Caco-2 (cell line): ENCODE data around the gene KDM8. TPM values are rescaled to one million over a fixed set of nuclear protein-coding genes. Genes with fewer than 3 reads are reported as not detected.

Experiments used
- BruUV-seq: library from RNA; stranded (reverse); fragments of 400-500 nt; replicated peaks from 2 replicates; lab custom pipeline; 2021; lab: Mats Ljungman, UMichigan
- CTCF ChIA-PET: fragments of 300-600 bp; sonication (Branson Sonifier 250); formaldehyde crosslinking; loops from one replicate; lab custom pipeline; 2022; ENCODE audit warnings: antibody characterized with exemption; lab: Charles Lee
- POLR2A ChIA-PET: fragments of 300-600 bp; sonication (Branson Sonifier 250); formaldehyde crosslinking; loops from one replicate; lab custom pipeline; 2022; ENCODE audit warnings: antibody characterized with exemption; lab: Charles Lee
- DNase-seq, 2 experiments: peaks; one replicate each; pipeline versions ENCODE4 v3.0.0 to v3.0.0-alpha.2; 2020 to 2022
- H3K27me3 ChIP-seq: replicated peaks from 2 replicates; pipeline ENCODE4 v1.6.0; 2011; ENCODE audit warnings: low read length; ENCODE audit not compliant: control insufficient read depth, insufficient read depth
- H3K36me3 ChIP-seq: 2 replicates; pipeline ENCODE4 v1.5.1; 2011; ENCODE audit warnings: low read length; ENCODE audit not compliant: control insufficient read depth, insufficient read depth
- H3K4me1 ChIP-seq: fragments of 250-450 bp; sonication (Bioruptor Pico); 2 replicates; pipeline ENCODE4 v1.5.1; 2020; ENCODE audit warnings: mild to moderate bottlenecking
- H3K4me3 ChIP-seq: 2 replicates; pipeline ENCODE4 v1.5.1; 2011; ENCODE audit warnings: low read depth, mild to moderate bottlenecking, control low read depth, low read length
- H3K9me3 ChIP-seq: fragments of 250-450 bp; sonication (Bioruptor Pico); 2 replicates; pipeline ENCODE4 v1.5.1; 2020; ENCODE audit warnings: mild to moderate bottlenecking, moderate library complexity
- H3K27ac Mint-ChIP-seq: one replicate; pipeline ENCODE4 v1.8.0; 2022; ENCODE audit warnings: mixed read lengths; ENCODE audit not compliant: unreplicated experiment
- H3K27me3 Mint-ChIP-seq: one replicate; pipeline ENCODE4 v1.8.0; 2022; ENCODE audit warnings: mixed read lengths; ENCODE audit not compliant: insufficient read depth, unreplicated experiment
- H3K36me3 Mint-ChIP-seq: one replicate; pipeline ENCODE4 v1.8.0; 2022; ENCODE audit warnings: mild to moderate bottlenecking, mixed read lengths; ENCODE audit not compliant: insufficient read depth, unreplicated experiment
- H3K4me1 Mint-ChIP-seq: one replicate; pipeline ENCODE4 v1.8.0; 2022; ENCODE audit warnings: low read depth, mixed read lengths; ENCODE audit not compliant: unreplicated experiment
- H3K4me3 Mint-ChIP-seq: one replicate; pipeline ENCODE4 v1.8.0; 2022; ENCODE audit warnings: mild to moderate bottlenecking, moderate library complexity, mixed read lengths; ENCODE audit not compliant: unreplicated experiment
- H3K9me3 Mint-ChIP-seq: one replicate; pipeline ENCODE4 v1.8.0; 2022; ENCODE audit warnings: mixed read lengths; ENCODE audit not compliant: unreplicated experiment
- CTCF ChIP-seq, 2 experiments: fragments of 200-600 bp in 1 of 2; IDR thresholded peaks; 1 replicate in 1 of 2; 2 replicates in 1 of 2; pipeline versions ENCODE4 v1.5.1 to v1.8.0; 2011 to 2022; ENCODE audit warnings: antibody characterized with exemption in 1 of 2, control low read depth in 1 of 2, inconsistent platforms in 1 of 2, low read depth in 1 of 2, low read length in 1 of 2, mild to moderate bottlenecking in 1 of 2, moderate library complexity in 1 of 2; ENCODE audit not compliant: insufficient read depth in 1 of 2, severe bottlenecking in 1 of 2, unreplicated experiment in 1 of 2
- intact Hi-C: fragments of 100-400 bp; cut with micrococcal nuclease; formaldehyde crosslinking; loops from one replicate; pipeline ENCODE4 v1.10.0; 2022; ENCODE audit not compliant: unreplicated experiment
- total RNA-seq: library from RNA; stranded (reverse); gene quantifications from 2 replicates; pipeline ENCODE4 v1.2.3, GENCODE V29; 2022

The KDM8 gene
- total RNA-seq, 1 experiment from 2014 or later: 7.0 TPM

- H3K9me3 ChIP-seq: no peaks in the 10 kb centered on the region
- no peaks in the 10 kb centered on the region for H3K27me3 Mint-ChIP-seq
- no peaks in the 10 kb centered on the region for H3K36me3 Mint-ChIP-seq
- BruUV-seq: no TSS peak
- H3K27ac Mint-ChIP-seq: no peak overlapping the region
- intact Hi-C loops: loop anchor here (10.0 kb wide), 1 partner anchor 83 kb away; the partner anchor contains the start of gene IL4R
- CTCF ChIA-PET: no interaction called here
- H3K36me3 ChIP-seq: peaks cover 1% of the 10 kb centered on the region; the same call in 1 of the 2 replicates
- POLR2A ChIA-PET: no interaction called here
- H3K9me3 Mint-ChIP-seq: no peaks in the 10 kb centered on the region
- TF ChIP-seq CTCF (IDR thresholded peaks at IDR 0.05; ENCODE audit: insufficient read depth in 1 of 2, low read depth in 1 of 2, low read length in 1 of 2, severe bottlenecking in 1 of 2, unreplicated experiment in 1 of 2): no peak
- no peaks in the 10 kb centered on the region for H3K4me1 ChIP-seq
- H3K4me1 Mint-ChIP-seq: no peaks in the 10 kb centered on the region
- H3K4me3 Mint-ChIP-seq: no peak overlapping the region
- no peaks in the 10 kb centered on the region for H3K27me3 ChIP-seq
- no peak for DNase-seq
- no peak overlapping the region for H3K4me3 ChIP-seq
These were observed 29.0 kb downstream of the KDM8 start for GRCh38 chr16:27232061-27232900.

GRCh38 chr16:27232901-27233625 lies 29.7 kb downstream of the KDM8 start:
- TF ChIP-seq CTCF (IDR thresholded peaks at IDR 0.05; ENCODE audit: insufficient read depth in 1 of 2, low read depth in 1 of 2, low read length in 1 of 2, severe bottlenecking in 1 of 2, unreplicated experiment in 1 of 2): no peak
- intact Hi-C loops: loop anchor here (10.0 kb wide), 1 partner anchor 82 kb away; the partner anchor contains the start of gene IL4R
- Histone ChIP-seq H3K36me3 (peaks cover 1% of the 10 kb centered on the region; the same call in 1 of the 2 replicates), H3K4me3 (no peak overlapping the region), H3K27me3 (no peaks in the 10 kb centered on the region), H3K9me3 (no peaks in the 10 kb centered on the region), H3K4me1 (no peaks in the 10 kb centered on the region)
- ChIA-PET CTCF (no interaction called here), POLR2A (no interaction called here)
- Mint-ChIP-seq H3K36me3 (no peaks in the 10 kb centered on the region), H3K4me1 (peaks cover 6% of the 10 kb centered on the region), H3K27me3 (no peaks in the 10 kb centered on the region), H3K9me3 (no peaks in the 10 kb centered on the region), H3K4me3 (no peak overlapping the region), H3K27ac (no peak overlapping the region)
- no peak for DNase-seq
- no TSS peak for BruUV-seq

- no peak for DNase-seq
- Mint-ChIP-seq H3K27me3 (no peaks in the 10 kb centered on the region), H3K9me3 (no peaks in the 10 kb centered on the region), H3K27ac (no peak overlapping the region), H3K4me3 (no peak overlapping the region), H3K36me3 (no peaks in the 10 kb centered on the region), H3K4me1 (peaks cover 9% of the 10 kb centered on the region)
- intact Hi-C loops: loop anchor here (2.0 to 10.0 kb wide), 3 partner anchors 81 to 231 kb away; partner anchors contain the start of gene IL4R
- no peak overlapping the region for H3K4me3 ChIP-seq
- BruUV-seq: no TSS peak
- CTCF ChIA-PET: interaction anchor here (1.5 to 3.5 kb wide), 2 partner anchors 134 to 142 kb away, joined by 7 to 22 read pairs; no protein-coding TSS in a partner anchor
- no peaks in the 10 kb centered on the region for H3K9me3 ChIP-seq
- H3K36me3 ChIP-seq: peaks cover 1% of the 10 kb centered on the region; the same call in 1 of the 2 replicates
- H3K27me3 ChIP-seq: no peaks in the 10 kb centered on the region
- POLR2A ChIA-PET: no interaction called here
- H3K4me1 ChIP-seq: no peaks in the 10 kb centered on the region
- TF ChIP-seq CTCF (IDR thresholded peaks at IDR 0.05; ENCODE audit: insufficient read depth in 1 of 2, low read depth in 1 of 2, low read length in 1 of 2, severe bottlenecking in 1 of 2, unreplicated experiment in 1 of 2): no peak
These were observed 30.4 kb downstream of the KDM8 start for GRCh38 chr16:27233731-27234130.
